GM20000 (cell line): Measurements from ENCODE around the gene ORAI3.

Source experiments
- DNase-seq: peaks from one replicate; pipeline ENCODE4 v3.0.0; 2012; ENCODE audit warnings: low spot score
- CTCF ChIP-seq: IDR thresholded peaks from 2 replicates; pipeline ENCODE4 v1.5.1; 2012; ENCODE audit warnings: mild to moderate bottlenecking, control low read depth; ENCODE audit errors: extremely low read depth, missing control alignments

The ORAI3 gene

GRCh38 chr16:30948667-30949649 lies at the start of gene ORAI3:
Gene ORAI3 (plus strand): TSS chr16:30949068. CDS start chr16:30949290, 222 bp downstream.
- DNase-seq: peak; percentile 92
- no peak for TF ChIP-seq CTCF

- TF ChIP-seq CTCF: no peak
- no peak for DNase-seq
Observed at GRCh38 chr16:30899794-30900193, 49.1 kb upstream of the ORAI3 start.

DNA sequence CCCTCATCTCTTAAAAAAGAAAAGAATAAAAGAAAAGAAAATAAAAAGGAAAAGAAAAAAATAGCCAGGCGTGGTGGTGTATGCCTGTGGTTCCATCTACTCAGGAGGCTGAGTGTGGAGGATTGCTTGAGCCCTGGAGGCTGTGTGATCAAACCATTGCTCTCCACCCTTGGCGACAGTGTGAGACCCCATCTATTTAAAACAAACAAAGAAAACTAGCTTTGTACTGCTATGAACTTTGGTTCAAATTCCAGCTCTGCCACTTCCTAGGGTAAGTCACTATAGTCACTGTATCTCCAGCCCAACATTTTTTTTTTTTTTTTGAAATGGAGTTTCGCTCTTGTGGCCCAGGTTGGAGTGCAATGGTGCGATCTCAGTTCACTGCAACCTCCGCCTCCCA lies 48.3 kb upstream of the ORAI3 start:
- TF ChIP-seq CTCF: no peak
- DNase-seq: no peak

DNA sequence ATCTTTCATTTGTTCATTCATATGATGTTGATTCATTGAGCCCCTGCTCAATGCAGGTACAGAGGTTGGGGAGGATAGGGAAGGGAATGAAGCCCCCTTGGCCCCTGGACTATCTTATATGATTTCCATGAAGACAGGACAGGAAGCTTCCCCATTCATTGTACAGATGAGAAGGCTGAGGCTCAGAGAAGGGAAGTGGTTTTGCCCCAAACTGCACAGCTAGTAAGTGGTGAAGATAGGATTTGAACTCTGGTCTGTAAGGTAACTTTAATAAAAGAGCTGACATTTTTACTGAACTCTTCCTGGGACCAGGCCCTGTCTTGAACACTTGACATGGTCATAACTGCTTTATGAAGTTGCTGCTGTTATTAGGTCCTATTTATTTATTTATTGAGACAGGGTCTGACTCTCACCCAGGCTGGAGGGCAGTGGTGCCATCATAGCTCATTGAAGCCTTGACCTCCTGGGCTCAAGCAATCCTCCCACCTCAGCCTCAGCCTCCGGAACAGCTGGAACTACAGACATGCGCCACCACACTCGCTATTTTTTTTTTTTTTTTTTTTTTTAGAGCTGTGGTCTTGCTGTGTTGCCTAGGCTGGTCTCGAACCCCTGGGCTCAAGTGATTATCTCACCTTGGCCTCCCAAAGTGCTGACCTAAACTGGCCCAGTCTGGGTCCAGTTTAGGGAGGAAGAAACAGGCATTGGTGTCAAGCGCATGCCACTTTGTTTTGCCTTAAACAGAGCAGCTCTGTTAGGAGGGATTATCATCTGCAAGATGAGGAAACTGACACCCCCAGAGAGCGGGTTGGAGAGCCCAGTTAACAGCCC lies 47.5 kb upstream of the ORAI3 start:
- TF ChIP-seq CTCF: no peak
- no peak for DNase-seq

- peak; percentile 75 for TF ChIP-seq CTCF
- peak; percentile 93 for DNase-seq
Observed at GRCh38 chr16:30902029-30902972, 46.6 kb upstream of the ORAI3 start.

DNA sequence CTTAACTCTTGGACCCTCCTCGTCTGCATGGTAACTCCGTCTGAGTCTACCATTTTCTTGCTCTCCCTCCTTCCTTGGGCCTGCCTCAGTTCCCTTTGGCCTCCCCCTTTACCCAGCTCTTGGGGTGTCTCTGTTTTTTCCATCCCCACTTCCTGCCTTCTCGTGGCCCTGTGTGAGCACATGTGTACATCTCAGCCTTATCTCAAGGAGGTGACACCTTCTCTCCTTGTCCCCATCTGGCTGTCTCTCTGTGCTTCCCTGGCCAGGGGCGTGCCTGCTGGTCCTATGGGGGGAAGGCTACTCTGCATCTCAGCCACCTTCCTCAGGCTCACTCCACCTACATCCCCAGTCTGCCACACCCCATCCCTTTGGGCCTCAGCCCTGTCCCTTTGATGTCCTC lies 45.9 kb upstream of the ORAI3 start:
- no peak for DNase-seq
- TF ChIP-seq CTCF: no peak
